Urinary bladder (tissue), 4 donors: ENCODE results near the gene RNFT2. TPM values are rescaled to one million over a fixed set of nuclear protein-coding genes. Genes with fewer than 3 reads are reported as not detected.
"Not testable (repeated sequence)": the region's sequence is repeated elsewhere in the genome, so short reads cannot be mapped to it uniquely, and the experiment has no call there.

ENCODE experiments used
- DNase-seq: peaks from one replicate; pipeline ENCODE4 v3.0.0-alpha.2; 2015; ENCODE audit errors: extremely low spot score
- H3K27ac ChIP-seq: one replicate; pipeline ENCODE4 v1.5.1; 2013; ENCODE audit warnings: low read depth, mild to moderate bottlenecking, moderate library complexity
- H3K36me3 ChIP-seq: one replicate; pipeline ENCODE4 v1.6.1; 2013; ENCODE audit warnings: mild to moderate bottlenecking, moderate library complexity; ENCODE audit not compliant: insufficient read depth
- H3K4me1 ChIP-seq: one replicate; pipeline ENCODE4 v1.6.1; 2013; ENCODE audit warnings: mild to moderate bottlenecking, moderate library complexity; ENCODE audit not compliant: insufficient read depth
- H3K4me3 ChIP-seq: one replicate; pipeline ENCODE4 v1.5.1; 2013; ENCODE audit warnings: low read depth, low read length
- WGBS: extraction: QIAGEN DNeasy Blood & Tissue Kit; methylation state at CpG from one replicate; pipeline ENCODE4 v1.1.7; 2013; 5-methylcytosine and 5-hydroxymethylcytosine counted together
- polyA plus RNA-seq: library from polyadenylated mRNA; stranded (reverse); fragments of 200-250 nt; gene quantifications from one replicate; pipeline ENCODE4 v1.2.3, GENCODE V29; 2013
- total RNA-seq: library from RNA; depleted of rRNA; stranded (reverse); fragments of >200 nt; gene quantifications from one replicate; pipeline ENCODE4 v1.2.3, GENCODE V29; 2014
- donor health status: healthy with polysubstance abuse.
- donor health status: healthy.

RNFT2 gene
- total and polyA plus RNA-seq, 2 donors = 0.35 to 1.1 TPM

DNA sequence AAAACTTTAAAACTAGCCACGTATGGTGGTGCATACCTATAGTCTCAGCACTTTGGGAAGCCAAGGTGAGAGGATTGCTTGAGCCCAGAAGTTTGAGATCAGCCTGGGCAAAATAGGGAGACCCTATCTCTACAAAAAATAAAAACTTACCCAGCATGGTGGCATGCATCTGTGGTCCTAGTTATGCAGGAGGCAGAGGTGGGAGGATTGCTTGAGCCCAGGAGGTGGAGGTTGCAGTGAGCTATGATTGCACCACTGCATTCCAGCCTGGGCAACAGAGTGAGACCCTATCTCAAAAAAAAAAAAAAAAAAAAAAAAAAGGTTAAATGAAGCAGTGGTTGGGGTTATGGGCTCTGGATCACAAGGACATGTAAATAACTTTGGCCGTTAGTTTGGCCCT is 4.7 kb downstream of the RNFT2 start:
- not testable (repeated sequence) for DNase-seq, H3K27ac ChIP-seq, H3K4me3 ChIP-seq, H3K4me1 ChIP-seq, H3K36me3 ChIP-seq
- 90% methylated on average over 2 of the region's 2 CpGs for WGBS

GRCh38 chr12:116744766-116745165 is 6.7 kb downstream of the RNFT2 start:
- no peak overlapping the region for H3K27ac ChIP-seq
- 49% methylated on average over 3 of the region's 3 CpGs for WGBS
- no peaks in the 10 kb centered on the region for H3K36me3 ChIP-seq
- no peak overlapping the region for H3K4me3 ChIP-seq
- DNase-seq = no peak
- H3K4me1 ChIP-seq = no peaks in the 10 kb centered on the region

- H3K4me3 ChIP-seq = no peak overlapping the region
- WGBS = 93% methylated on average over 4 of the region's 4 CpGs
- DNase-seq = no peak
- no peaks in the 10 kb centered on the region for H3K36me3 ChIP-seq
- H3K4me1 ChIP-seq = no peaks in the 10 kb centered on the region
- no peak overlapping the region for H3K27ac ChIP-seq
Observed at GRCh38 chr12:116745554-116745953, 7.4 kb downstream of the RNFT2 start.

- 90% methylated on average over 26 of the region's 26 CpGs for WGBS
- DNase-seq = no peak
- no peak overlapping the region for H3K27ac ChIP-seq
- no peaks in the 10 kb centered on the region for H3K36me3 ChIP-seq
- no peaks in the 10 kb centered on the region for H3K4me1 ChIP-seq
- H3K4me3 ChIP-seq = no peak overlapping the region
Observed at GRCh38 chr12:116749884-116750283, 11.8 kb downstream of the RNFT2 start.

DNA sequence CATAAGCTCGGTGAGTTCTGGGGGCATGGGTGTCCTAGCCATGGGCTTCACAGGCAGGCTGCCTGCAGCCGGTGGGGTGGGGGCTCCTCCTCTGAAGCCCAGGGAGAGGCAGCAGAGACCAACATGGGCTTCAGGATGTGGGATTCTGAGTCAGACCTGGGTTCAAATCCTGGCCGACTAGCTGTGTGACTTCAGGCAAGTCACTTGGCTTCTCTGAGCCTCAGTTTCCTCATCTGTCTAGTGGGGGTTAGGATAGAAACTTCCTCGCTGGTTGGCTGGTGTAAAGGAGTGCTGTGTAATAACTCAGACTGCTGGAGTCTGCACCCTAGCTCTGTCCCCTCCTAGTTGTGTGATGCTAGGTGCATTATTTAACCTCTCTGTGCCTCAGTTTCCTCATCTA is 12.2 kb downstream of the RNFT2 start:
- no peak for DNase-seq
- H3K36me3 ChIP-seq = no peaks in the 10 kb centered on the region

GRCh38 chr12:116754097-116754496 is 16.0 kb downstream of the RNFT2 start:
- not testable (repeated sequence) for H3K4me1 ChIP-seq, H3K36me3 ChIP-seq, DNase-seq, H3K27ac ChIP-seq, H3K4me3 ChIP-seq
- 93% methylated on average over 5 of the region's 5 CpGs for WGBS

More for the DNA sequence above, 12.2 kb downstream of the RNFT2 start:
- H3K4me3 ChIP-seq = no peak overlapping the region
- 95% methylated on average over 4 of the region's 4 CpGs for WGBS
- no peak overlapping the region for H3K27ac ChIP-seq
- H3K4me1 ChIP-seq = no peaks in the 10 kb centered on the region

- not testable (repeated sequence) for H3K27ac ChIP-seq, H3K4me1 ChIP-seq, DNase-seq, H3K4me3 ChIP-seq, H3K36me3 ChIP-seq
- WGBS = 84% methylated on average over 1 of the region's 1 CpG
Observed at GRCh38 chr12:116754783-116755182, 16.7 kb downstream of the RNFT2 start.

DNA sequence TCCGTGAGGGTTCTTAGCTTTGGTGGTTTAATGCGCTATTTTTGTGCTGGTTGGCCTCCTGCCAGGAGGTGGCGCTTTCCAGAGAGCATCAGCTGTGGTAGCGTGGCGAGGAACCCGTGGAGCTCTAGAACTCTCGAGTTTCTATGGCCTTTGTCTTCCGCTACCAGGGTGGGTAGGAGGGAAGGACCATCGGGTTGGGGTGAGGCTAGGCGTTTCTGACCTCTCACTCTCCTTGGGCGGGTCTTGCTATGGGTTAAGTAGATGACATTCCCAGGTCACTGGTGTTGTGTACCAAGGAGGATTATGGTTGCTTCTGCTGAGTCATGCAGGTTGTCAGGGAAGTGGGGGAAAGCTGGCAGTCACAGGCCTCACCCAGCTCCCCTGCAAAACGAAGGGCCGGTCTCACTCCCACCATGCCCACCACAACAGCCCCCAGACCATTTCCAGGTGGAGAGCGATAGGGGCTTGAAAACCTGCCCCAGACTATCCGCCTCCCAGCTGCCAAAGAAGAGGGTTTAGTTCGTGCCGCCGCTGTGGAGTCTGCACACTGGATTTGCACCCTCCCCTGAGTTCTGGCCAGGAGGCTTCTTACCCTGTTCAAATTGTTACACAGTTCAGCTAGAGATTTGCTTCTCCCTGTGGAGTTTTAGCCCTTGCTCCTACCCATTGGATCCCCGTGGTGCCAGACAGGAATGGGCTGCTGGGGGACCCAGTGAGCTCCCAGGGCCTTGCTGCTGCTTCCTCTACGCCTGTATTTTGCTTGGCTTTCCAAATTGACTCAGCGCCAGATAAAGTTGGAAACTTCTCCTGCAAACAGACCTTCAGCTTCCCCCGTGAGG is 21.9 kb downstream of the RNFT2 start:
- no peak overlapping the region for H3K27ac ChIP-seq
- 61% methylated on average over 22 of the region's 22 CpGs for WGBS
- H3K4me3 ChIP-seq = no peak overlapping the region
- DNase-seq = no peak
- H3K4me1 ChIP-seq = no peaks in the 10 kb centered on the region
- no peaks in the 10 kb centered on the region for H3K36me3 ChIP-seq

DNA sequence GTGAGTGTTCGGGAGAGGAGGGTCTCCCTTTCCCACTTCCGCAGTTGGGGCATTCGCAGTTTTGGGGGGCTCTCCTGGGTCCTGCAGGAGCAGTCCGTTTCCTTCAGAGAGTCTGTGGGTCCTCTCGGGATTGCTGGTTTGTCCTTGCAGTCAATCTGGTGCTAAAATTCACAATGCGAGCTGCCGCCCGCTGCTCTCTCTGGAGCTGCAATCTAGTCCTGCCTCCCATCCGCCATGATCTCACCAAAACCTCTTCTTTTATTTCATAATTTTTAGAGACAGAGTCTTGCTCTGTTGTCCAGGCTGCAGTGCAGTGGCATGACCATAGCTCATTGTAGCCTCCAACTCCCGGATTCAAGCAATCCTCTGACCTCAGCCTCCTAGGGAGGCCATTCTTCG is 22.5 kb downstream of the RNFT2 start:
- DNase-seq = no peak
- no peak overlapping the region for H3K27ac ChIP-seq
- no peaks in the 10 kb centered on the region for H3K36me3 ChIP-seq
- no peak overlapping the region for H3K4me3 ChIP-seq
- no peaks in the 10 kb centered on the region for H3K4me1 ChIP-seq
- WGBS = 81% methylated on average over 11 of the region's 11 CpGs

DNA sequence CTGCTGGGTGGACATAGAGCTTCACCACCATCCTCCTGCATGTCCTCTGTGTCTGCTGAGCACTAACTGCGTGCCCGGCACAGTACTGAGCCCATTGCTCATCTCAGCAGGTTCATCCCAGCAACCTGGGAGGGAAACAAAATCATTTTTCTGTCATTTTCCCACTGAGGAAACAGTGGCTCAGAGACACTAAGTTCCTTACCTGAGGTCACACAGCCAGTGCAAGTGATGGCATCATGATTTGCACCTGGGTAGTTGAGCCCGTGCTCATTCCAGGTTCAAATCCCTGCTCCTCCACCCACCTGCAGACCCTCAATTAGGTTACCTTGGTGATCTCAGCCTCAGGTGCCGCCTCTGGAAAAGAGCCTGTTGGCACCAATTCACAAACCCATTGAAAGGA is 23.4 kb downstream of the RNFT2 start:
- Histone ChIP-seq H3K36me3 (no peaks in the 10 kb centered on the region), H3K27ac (no peak overlapping the region), H3K4me3 (no peak overlapping the region), H3K4me1 (no peaks in the 10 kb centered on the region)
- WGBS = 97% methylated on average over 4 of the region's 4 CpGs
- no peak for DNase-seq

DNA sequence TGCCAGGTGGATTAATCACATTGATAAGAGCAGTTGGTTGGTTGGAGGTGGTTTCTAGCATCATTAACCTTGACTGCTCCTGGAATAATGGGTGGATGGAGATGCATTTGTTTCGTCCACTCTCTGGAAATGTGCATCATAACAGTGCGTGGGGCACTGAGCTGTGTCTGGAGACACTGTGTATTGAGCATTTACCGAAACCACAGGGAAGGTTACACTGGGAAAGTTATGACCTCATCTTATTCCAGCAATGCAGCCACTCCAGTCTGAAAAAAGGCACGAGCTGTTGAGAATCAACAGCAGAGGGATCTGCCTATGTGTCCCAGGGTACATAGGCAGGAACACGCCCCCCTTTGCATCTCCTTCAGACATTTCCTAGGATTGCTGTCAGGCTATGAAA is 27.2 kb downstream of the RNFT2 start:
- no peaks in the 10 kb centered on the region for H3K36me3 ChIP-seq
- DNase-seq = no peak
- 75% methylated on average over 5 of the region's 5 CpGs for WGBS
- no peak overlapping the region for H3K27ac ChIP-seq
- H3K4me1 ChIP-seq = no peaks in the 10 kb centered on the region
- H3K4me3 ChIP-seq = no peak overlapping the region

DNA sequence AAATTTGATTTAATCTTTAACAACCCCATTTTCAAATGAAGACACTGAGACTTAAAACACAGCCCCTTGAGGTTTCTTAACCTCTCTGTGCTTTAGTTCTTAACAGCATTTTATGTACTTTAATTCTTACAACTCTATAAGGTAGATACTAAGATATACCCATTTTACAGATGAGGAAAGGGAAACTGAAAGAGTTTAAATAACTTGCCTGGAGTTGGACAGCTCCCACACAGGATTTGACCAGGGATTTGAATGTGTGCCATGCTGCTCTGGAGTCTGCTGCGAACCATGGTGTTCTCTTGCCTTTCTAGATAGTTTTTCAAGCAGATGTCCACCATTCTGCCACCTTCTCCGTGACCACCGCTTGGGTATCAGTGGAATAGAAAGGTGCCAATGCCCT is 28.2 kb downstream of the RNFT2 start:
- 95% methylated on average over 3 of the region's 3 CpGs for WGBS
- no peak overlapping the region for H3K27ac ChIP-seq
- DNase-seq = no peak
- H3K4me3 ChIP-seq = no peak overlapping the region
- H3K36me3 ChIP-seq = no peaks in the 10 kb centered on the region
- H3K4me1 ChIP-seq = no peaks in the 10 kb centered on the region

- DNase-seq = no peak
- Histone ChIP-seq H3K36me3 (no peaks in the 10 kb centered on the region), H3K4me1 (no peaks in the 10 kb centered on the region), H3K27ac (no peak overlapping the region), H3K4me3 (no peak overlapping the region)
- WGBS = 94% methylated on average over 3 of the region's 3 CpGs
Observed at GRCh38 chr12:116766746-116767145, 28.6 kb downstream of the RNFT2 start.

DNA sequence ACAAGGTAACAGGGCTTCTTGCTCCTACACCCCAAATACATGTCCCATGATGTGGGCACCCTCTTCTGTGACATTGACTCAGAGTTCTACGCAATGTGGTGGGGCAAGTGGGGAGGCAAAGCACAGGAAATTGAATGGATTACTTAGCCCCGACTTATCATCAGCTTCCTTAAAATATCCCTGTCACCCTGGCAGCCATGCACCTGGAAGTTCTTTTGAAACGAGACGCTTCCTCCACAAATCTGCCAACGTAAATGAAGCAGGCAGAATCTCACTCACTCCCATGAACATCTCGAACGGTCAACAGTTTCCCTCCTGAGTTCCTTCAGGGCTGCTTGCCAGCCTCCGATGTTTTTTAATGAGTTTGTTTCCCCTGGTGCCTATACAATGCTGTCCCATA is 33.5 kb downstream of the RNFT2 start:
- Histone ChIP-seq H3K27ac (no peak overlapping the region), H3K4me1 (no peaks in the 10 kb centered on the region), H3K4me3 (no peak overlapping the region), H3K36me3 (no peaks in the 10 kb centered on the region)
- WGBS = 50% methylated on average over 8 of the region's 8 CpGs
- no peak for DNase-seq
